Left ventricle myocardium inferior (tissue), 1 donor: ENCODE measurements around the gene CLDN11. TPM values are rescaled to one million over a fixed set of nuclear protein-coding genes. Genes with fewer than 3 reads are reported as not detected.

Source experiments
- DNase-seq: peaks from one replicate; pipeline ENCODE4 v3.0.0-alpha.2; 2020
- H3K27ac ChIP-seq: fragments of 200-600 bp; replicated peaks from 2 replicates; pipeline ENCODE4 v1.8.0; 2021
- H3K27me3 ChIP-seq: fragments of 200-600 bp; 2 replicates; pipeline ENCODE4 v1.8.0; 2021; ENCODE audit warnings: low read depth
- H3K36me3 ChIP-seq: fragments of 200-600 bp; 2 replicates; pipeline ENCODE4 v1.8.0; 2021
- H3K4me1 ChIP-seq: fragments of 200-600 bp; 2 replicates; pipeline ENCODE4 v1.8.0; 2021
- H3K4me3 ChIP-seq: fragments of 200-600 bp; 2 replicates; pipeline ENCODE4 v1.8.0; 2021; ENCODE audit warnings: mild to moderate bottlenecking, moderate library complexity
- H3K9me3 ChIP-seq: fragments of 200-600 bp; replicated peaks from 2 replicates; pipeline ENCODE4 v1.8.0; 2021
- CTCF ChIP-seq: fragments of 200-600 bp; IDR thresholded peaks from 2 replicates; pipeline ENCODE4 v1.8.0; 2021; ENCODE audit warnings: antibody characterized with exemption, mild to moderate bottlenecking, borderline replicate concordance
- intact Hi-C: fragments of 100-400 bp; cut with micrococcal nuclease; formaldehyde crosslinking; loops from one replicate; pipeline ENCODE4 v1.11.0; 2022
- microRNA-seq: library from miRNA; unstranded; fragments of <30 nt; microRNA quantifications from one replicate; pipeline ENCODE4 v1.2.0, GENCODE V29; 2020
- total RNA-seq: library from RNA; stranded (reverse); fragmentation: NEBNext Ultra II Directional; extraction: Animal tissue kit (Norgen Biotek cat#: 25700); gene quantifications from one replicate; pipeline ENCODE4 v1.2.1, GENCODE V29; 2021
- donor health status: DM: no; HTN: yes; CAD: no; lungs with severe emphysema.

CLDN11 gene
- total RNA-seq, 1 donor from 2014 or later = 4.3 TPM

DNA sequence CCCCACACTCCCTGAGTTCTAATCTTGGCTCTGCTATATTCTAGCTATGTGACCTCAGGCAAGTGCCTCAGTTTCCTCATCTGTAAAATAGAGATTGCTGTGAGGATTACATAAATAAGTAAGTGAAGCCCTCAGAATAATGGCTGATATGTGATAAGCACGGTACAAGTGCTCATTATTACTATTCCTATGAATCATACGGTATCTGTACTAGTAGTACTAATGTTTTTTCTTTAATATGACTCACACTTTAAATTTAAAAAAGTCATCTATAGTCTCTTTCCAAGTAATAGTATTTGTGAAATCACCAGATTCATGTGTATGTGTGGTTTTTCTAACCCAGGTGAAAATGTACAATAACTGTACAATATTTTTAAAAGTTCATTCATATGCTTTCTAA is 58.7 kb downstream of the CLDN11 start:
- Histone ChIP-seq H3K4me3 (no peak overlapping the region), H3K36me3 (no peaks in the 10 kb centered on the region), H3K27ac (no peak overlapping the region), H3K4me1 (no peaks in the 10 kb centered on the region), H3K27me3 (peaks cover 15% of the 10 kb centered on the region), H3K9me3 (no peaks in the 10 kb centered on the region)
- intact Hi-C loops = no loop called here
- DNase-seq = no peak
- TF ChIP-seq CTCF = no peak

GRCh38 chr3:170480111-170480510 is 61.4 kb downstream of the CLDN11 start:
- TF ChIP-seq CTCF = no peak
- H3K27me3 ChIP-seq = peaks cover 7% of the 10 kb centered on the region
- H3K4me1 ChIP-seq = no peaks in the 10 kb centered on the region
- H3K27ac ChIP-seq = no peak overlapping the region
- DNase-seq = no peak
- H3K36me3 ChIP-seq = no peaks in the 10 kb centered on the region
- intact Hi-C loops = no loop called here
- no peaks in the 10 kb centered on the region for H3K9me3 ChIP-seq
- no peak overlapping the region for H3K4me3 ChIP-seq

GRCh38 chr3:170482199-170482598 is 63.5 kb downstream of the CLDN11 start:
- intact Hi-C loops = no loop called here
- Histone ChIP-seq H3K27ac (no peak overlapping the region), H3K36me3 (no peaks in the 10 kb centered on the region), H3K4me3 (no peak overlapping the region), H3K27me3 (peaks cover 7% of the 10 kb centered on the region), H3K4me1 (no peaks in the 10 kb centered on the region), H3K9me3 (no peaks in the 10 kb centered on the region)
- TF ChIP-seq CTCF = no peak
- DNase-seq = no peak

DNA sequence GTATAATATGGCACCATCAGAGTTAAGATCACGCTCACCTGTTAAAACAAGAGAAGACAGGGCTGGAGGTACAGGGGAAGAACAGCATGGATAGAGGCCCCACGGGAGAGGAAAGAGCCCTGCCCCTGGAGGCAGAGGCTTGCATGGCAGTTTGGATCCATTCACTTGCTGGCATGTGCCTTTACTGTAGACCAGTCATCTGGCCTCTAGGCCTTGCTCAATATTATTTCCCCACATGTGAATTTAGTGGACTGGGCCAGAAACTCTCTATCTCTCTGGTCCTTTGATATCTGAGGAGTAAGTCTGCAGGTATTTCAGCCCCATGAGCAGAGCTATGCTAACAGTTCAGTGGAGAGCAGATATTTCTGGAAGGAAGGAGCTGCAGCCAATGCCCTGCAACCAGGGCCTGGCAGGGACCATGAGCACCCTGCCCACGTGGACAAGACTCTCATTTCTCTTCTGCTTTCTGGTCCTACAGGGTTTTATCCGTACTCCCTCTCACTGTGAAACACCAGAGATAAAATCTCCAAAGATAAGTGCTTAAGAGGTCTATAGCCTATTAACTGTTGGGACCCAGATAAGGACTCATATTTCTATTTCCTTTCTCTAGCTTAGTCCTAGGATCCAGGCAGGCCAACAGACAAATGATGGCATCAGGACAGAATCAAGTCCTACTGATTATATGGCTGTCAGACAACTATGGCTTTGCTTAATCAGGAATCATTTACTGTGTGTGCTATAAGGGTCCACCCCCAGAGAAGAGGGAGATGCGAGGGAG is 65.0 kb downstream of the CLDN11 start:
- no peak for DNase-seq
- Histone ChIP-seq H3K27me3 (peaks cover 7% of the 10 kb centered on the region), H3K4me1 (no peaks in the 10 kb centered on the region), H3K36me3 (no peaks in the 10 kb centered on the region), H3K27ac (no peak overlapping the region), H3K9me3 (no peaks in the 10 kb centered on the region), H3K4me3 (no peak overlapping the region)
- intact Hi-C loops = no loop called here
- no peak for TF ChIP-seq CTCF

Small RNA genes within 50 kb of the gene (microRNA-seq; reads per million reads assigned to microRNA genes)
- gene MIR6828 = not detected

Other genes with a start within 250 kb of the CLDN11 start
- 53.1 TPM for gene PHC3, start 237.1 kb upstream of the CLDN11 start, total RNA-seq
- 10.9 TPM for gene PRKCI, start 196.4 kb upstream of the CLDN11 start, total RNA-seq
- 21.5 TPM for gene SKIL, start 61.2 kb upstream of the CLDN11 start, total RNA-seq
- not detected for gene SLC7A14, start 167.2 kb downstream of the CLDN11 start, total RNA-seq